Measurements from ENCODE around the gene DSCAML1. TPM values are rescaled to one million over a fixed set of nuclear protein-coding genes. Genes with fewer than 3 reads are reported as not detected.

DSCAML1 gene
- total RNA-seq, 1 donor from 2014 or later = 0.16 TPM

DNA sequence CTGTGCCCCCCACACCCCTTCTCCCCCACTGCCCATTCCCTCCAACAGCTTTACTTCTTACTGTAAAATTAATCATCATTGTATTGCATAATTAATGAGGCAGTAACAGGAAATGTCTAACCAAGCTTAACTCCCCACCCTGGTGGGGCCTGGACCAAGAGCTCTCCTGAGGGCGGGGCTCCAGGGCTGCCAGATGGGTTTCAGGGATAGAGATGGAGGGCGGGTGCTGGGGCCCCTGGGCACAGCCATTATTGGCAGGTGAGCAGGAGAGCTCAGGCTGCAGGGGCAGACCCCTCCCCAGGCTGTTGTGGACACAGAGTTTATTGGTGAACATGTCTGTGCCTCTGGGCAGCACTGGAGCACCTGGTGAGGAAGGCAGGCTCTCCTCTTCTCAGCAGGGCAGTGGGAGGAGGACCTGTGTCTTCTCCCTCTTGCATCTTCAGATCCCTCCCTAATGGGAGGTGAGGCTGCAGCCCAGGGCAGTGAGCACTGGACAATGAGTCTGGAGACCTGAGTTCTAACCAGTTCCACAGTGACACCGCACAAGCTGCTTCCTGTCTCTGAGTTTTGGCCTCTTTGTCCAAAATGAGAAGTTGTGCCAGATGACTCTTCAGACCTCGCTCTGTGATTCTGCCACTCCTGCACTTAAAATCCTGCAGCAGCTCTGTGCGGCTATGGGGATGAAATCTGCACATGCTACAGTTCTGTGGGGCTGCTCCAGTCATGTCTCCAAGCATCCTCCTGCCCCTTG, 236.1 kb downstream of the DSCAML1 start:
- Mint-ChIP-seq H3K27me3 (ENCODE audit: low read depth, unreplicated experiment) (peaks cover 72% of the 10 kb centered on the region), H3K9me3 (ENCODE audit: unreplicated experiment) (peaks cover 5% of the 10 kb centered on the region)

GRCh38 chr11:117559698-117560097, 237.3 kb downstream of the DSCAML1 start:
- TF ChIP-seq EZH2 (IDR thresholded peaks at IDR 0.05; ENCODE audit: insufficient read depth, low read length) = no peak
- TF ChIP-seq, protein P1, sequence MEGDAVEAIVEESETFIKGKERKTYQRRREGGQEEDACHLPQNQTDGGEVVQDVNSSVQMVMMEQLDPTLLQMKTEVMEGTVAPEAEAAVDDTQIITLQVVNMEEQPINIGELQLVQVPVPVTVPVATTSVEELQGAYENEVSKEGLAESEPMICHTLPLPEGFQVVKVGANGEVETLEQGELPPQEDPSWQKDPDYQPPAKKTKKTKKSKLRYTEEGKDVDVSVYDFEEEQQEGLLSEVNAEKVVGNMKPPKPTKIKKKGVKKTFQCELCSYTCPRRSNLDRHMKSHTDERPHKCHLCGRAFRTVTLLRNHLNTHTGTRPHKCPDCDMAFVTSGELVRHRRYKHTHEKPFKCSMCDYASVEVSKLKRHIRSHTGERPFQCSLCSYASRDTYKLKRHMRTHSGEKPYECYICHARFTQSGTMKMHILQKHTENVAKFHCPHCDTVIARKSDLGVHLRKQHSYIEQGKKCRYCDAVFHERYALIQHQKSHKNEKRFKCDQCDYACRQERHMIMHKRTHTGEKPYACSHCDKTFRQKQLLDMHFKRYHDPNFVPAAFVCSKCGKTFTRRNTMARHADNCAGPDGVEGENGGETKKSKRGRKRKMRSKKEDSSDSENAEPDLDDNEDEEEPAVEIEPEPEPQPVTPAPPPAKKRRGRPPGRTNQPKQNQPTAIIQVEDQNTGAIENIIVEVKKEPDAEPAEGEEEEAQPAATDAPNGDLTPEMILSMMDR (IDR thresholded peaks at IDR 0.05; ENCODE audit: insufficient read depth, low read depth, low read length) = no peak
- Histone ChIP-seq H2AFZ (ENCODE audit: low read depth, low read length) (no peak overlapping the region), H3K27ac (ENCODE audit: low read depth, low read length) (no peak overlapping the region), H3K36me3 (ENCODE audit: insufficient read depth, low read length) (no peaks in the 10 kb centered on the region), H3K4me2 (ENCODE audit: low read length) (no peak overlapping the region), H3K27me3 (ENCODE audit: insufficient read depth, low read length) (peaks cover 4% of the 10 kb centered on the region), H3K9ac (ENCODE audit: low read length) (no peak overlapping the region), H4K20me1 (ENCODE audit: insufficient read depth, low read length) (no peaks in the 10 kb centered on the region), H3K79me2 (ENCODE audit: insufficient read depth, low read length) (no peaks in the 10 kb centered on the region), H3K4me1 (ENCODE audit: insufficient read depth, low read length) (no peaks in the 10 kb centered on the region), H3K9me3 (ENCODE audit: insufficient read depth, low read depth, low read length) (no peaks in the 10 kb centered on the region), H3K4me3 (ENCODE audit: insufficient read depth, low read depth, low read length) (no peak overlapping the region)
- FAIRE-seq (no peak), DNase-seq (ENCODE audit: low read depth) (no peak)
- Mint-ChIP-seq H3K4me3 (ENCODE audit: unreplicated experiment) (no peak overlapping the region), H3K9me3 (ENCODE audit: unreplicated experiment) (peaks cover 7% of the 10 kb centered on the region), H3K4me1 (ENCODE audit: low read depth, unreplicated experiment) (peaks cover 7% of the 10 kb centered on the region), H3K36me3 (ENCODE audit: low read depth, unreplicated experiment) (no peaks in the 10 kb centered on the region), H3K27me3 (ENCODE audit: low read depth, unreplicated experiment) (peaks cover 77% of the 10 kb centered on the region), H3K27ac (ENCODE audit: unreplicated experiment) (no peak overlapping the region)

More for the DNA sequence above, 236.1 kb downstream of the DSCAML1 start:
- no peaks in the 10 kb centered on the region for H4K20me1 ChIP-seq (ENCODE audit: insufficient read depth, low read length)
- no peak overlapping the region for H3K9ac ChIP-seq (ENCODE audit: low read length)
- peaks cover 4% of the 10 kb centered on the region for H3K27me3 ChIP-seq (ENCODE audit: insufficient read depth, low read length)
- H3K4me3 ChIP-seq (ENCODE audit: insufficient read depth, low read depth, low read length) = no peak overlapping the region
- no peaks in the 10 kb centered on the region for H3K36me3 ChIP-seq (ENCODE audit: insufficient read depth, low read length)
- FAIRE-seq (no peak), DNase-seq (ENCODE audit: low read depth) (no peak)
- no peaks in the 10 kb centered on the region for H3K9me3 ChIP-seq (ENCODE audit: insufficient read depth, low read depth, low read length)
- no peak overlapping the region for H3K27ac ChIP-seq (ENCODE audit: low read depth, low read length)
- Mint-ChIP-seq H3K4me1 (ENCODE audit: low read depth, unreplicated experiment) (peaks cover 7% of the 10 kb centered on the region), H3K4me3 (ENCODE audit: unreplicated experiment) (no peak overlapping the region), H3K27ac (ENCODE audit: unreplicated experiment) (no peak overlapping the region), H3K36me3 (ENCODE audit: low read depth, unreplicated experiment) (no peaks in the 10 kb centered on the region)
- no peaks in the 10 kb centered on the region for H3K4me1 ChIP-seq (ENCODE audit: insufficient read depth, low read length)
- TF ChIP-seq EZH2 (IDR thresholded peaks at IDR 0.05; ENCODE audit: insufficient read depth, low read length) = no peak
- TF ChIP-seq, protein P1 (IDR thresholded peaks at IDR 0.05; ENCODE audit: insufficient read depth, low read depth, low read length) = no peak
- no peak overlapping the region for H2AFZ ChIP-seq (ENCODE audit: low read depth, low read length)
- no peaks in the 10 kb centered on the region for H3K79me2 ChIP-seq (ENCODE audit: insufficient read depth, low read length)
- H3K4me2 ChIP-seq (ENCODE audit: low read length) = no peak overlapping the region

GRCh38 chr11:117557361-117557760, 239.7 kb downstream of the DSCAML1 start:
- no peak overlapping the region for H3K27ac Mint-ChIP-seq (ENCODE audit: unreplicated experiment)

More at GRCh38 chr11:117557361-117557760, 239.7 kb downstream of the DSCAML1 start:
- H3K4me1 ChIP-seq (ENCODE audit: insufficient read depth, low read length) = no peaks in the 10 kb centered on the region
- no peaks in the 10 kb centered on the region for H3K36me3 ChIP-seq (ENCODE audit: insufficient read depth, low read length)
- no peak overlapping the region for H3K9ac ChIP-seq (ENCODE audit: low read length)
- no peak overlapping the region for H3K27ac ChIP-seq (ENCODE audit: low read depth, low read length)
- TF ChIP-seq, protein P1 (IDR thresholded peaks at IDR 0.05; ENCODE audit: insufficient read depth, low read depth, low read length) = no peak
- TF ChIP-seq EZH2 (IDR thresholded peaks at IDR 0.05; ENCODE audit: insufficient read depth, low read length) = no peak
- H3K27me3 Mint-ChIP-seq (ENCODE audit: low read depth, unreplicated experiment) = peaks cover 80% of the 10 kb centered on the region
- H3K9me3 Mint-ChIP-seq (ENCODE audit: unreplicated experiment) = peaks cover 7% of the 10 kb centered on the region
- H3K4me1 Mint-ChIP-seq (ENCODE audit: low read depth, unreplicated experiment) = peaks cover 7% of the 10 kb centered on the region
- no peaks in the 10 kb centered on the region for H3K36me3 Mint-ChIP-seq (ENCODE audit: low read depth, unreplicated experiment)
- H3K9me3 ChIP-seq (ENCODE audit: insufficient read depth, low read depth, low read length) = no peaks in the 10 kb centered on the region
- no peaks in the 10 kb centered on the region for H3K79me2 ChIP-seq (ENCODE audit: insufficient read depth, low read length)
- no peak for FAIRE-seq
- no peak overlapping the region for H3K4me3 Mint-ChIP-seq (ENCODE audit: unreplicated experiment)
- no peak overlapping the region for H2AFZ ChIP-seq (ENCODE audit: low read depth, low read length)
- H4K20me1 ChIP-seq (ENCODE audit: insufficient read depth, low read length) = no peaks in the 10 kb centered on the region
- no peak overlapping the region for H3K4me2 ChIP-seq (ENCODE audit: low read length)
- DNase-seq (ENCODE audit: low read depth) = no peak
- peaks cover 3% of the 10 kb centered on the region for H3K27me3 ChIP-seq (ENCODE audit: insufficient read depth, low read length)
- no peak overlapping the region for H3K4me3 ChIP-seq (ENCODE audit: insufficient read depth, low read depth, low read length)
